GM19438 (cell line): ENCODE data around the gene MTA2.
"Not testable (repeated sequence)": the region's sequence is repeated elsewhere in the genome, so short reads cannot be mapped to it uniquely, and the experiment has no call there.

Experiments used
- ATAC-seq: cut with Tn5 transposase; IDR thresholded peaks from one replicate; pipeline ENCODE4 v1.9.1; 2021; ENCODE audit warnings: low read depth; ENCODE audit not compliant: unreplicated experiment

The MTA2 gene

GRCh38 chr11:62601372-62602140 lies at the start of gene MTA2:
MTA2 (minus strand) TSS chr11:62601865; CDS start chr11:62601450, 415 bp downstream.
- ATAC-seq: peak; percentile 72

DNA sequence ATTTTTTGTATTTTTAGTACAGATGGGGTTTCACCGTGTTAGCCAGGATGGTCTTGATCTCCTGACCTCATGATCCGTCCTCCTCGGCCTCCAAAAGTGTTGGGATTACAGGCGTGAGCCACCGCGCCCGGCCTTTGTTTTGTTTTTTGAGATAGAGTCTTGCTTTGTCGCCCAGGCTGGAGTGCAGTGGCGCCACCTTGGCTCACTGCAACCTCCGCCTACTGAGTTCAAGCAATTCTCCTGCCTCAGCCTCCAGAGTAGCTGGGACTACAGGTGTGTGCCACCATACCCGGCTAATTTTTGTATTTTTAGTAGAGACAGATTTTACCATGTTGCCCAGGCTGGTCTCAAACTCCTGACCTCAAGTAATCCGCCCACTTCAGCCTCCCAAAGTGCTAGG lies 48.6 kb upstream of the MTA2 start:
- not testable (repeated sequence) for ATAC-seq

DNA sequence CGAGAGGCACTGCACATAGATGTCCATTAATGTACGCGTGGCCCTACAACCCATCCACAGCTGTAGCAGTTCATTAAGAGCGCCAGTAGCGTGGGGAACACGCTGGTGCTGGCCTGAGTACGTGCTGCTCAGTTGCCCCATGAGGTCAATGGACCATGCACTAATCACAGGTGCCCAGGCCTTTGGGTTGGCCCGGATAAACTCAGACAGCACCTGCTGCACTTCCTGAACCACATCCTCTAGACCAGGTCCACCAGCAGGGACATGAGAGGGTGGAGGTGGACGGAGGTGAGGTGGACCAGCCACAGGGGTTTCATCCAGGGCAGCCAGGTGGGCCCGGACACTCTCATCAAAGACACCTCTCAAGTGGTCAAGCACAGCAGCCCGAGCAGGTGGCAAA lies 47.8 kb upstream of the MTA2 start:
- no peak for ATAC-seq

DNA sequence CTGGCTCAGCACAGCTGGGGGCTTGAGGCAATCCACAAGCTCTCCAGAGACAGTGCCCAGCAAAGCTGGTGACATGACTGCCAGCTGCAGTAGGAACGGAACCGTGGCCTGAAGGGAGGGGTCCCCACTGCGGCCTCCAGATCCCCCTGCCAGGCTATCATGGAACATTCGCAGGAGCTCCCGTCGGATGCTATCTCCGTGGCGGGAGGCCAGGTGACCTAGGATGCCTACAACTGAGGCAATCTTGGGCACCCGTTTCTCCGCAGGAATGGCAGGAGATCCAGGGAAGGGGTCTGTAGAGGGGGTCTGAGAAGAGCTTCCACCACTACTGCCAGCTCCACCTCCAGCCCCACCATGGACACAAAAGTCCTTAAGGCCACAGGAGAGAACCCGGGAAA lies 47.3 kb upstream of the MTA2 start:
- no peak for ATAC-seq

DNA sequence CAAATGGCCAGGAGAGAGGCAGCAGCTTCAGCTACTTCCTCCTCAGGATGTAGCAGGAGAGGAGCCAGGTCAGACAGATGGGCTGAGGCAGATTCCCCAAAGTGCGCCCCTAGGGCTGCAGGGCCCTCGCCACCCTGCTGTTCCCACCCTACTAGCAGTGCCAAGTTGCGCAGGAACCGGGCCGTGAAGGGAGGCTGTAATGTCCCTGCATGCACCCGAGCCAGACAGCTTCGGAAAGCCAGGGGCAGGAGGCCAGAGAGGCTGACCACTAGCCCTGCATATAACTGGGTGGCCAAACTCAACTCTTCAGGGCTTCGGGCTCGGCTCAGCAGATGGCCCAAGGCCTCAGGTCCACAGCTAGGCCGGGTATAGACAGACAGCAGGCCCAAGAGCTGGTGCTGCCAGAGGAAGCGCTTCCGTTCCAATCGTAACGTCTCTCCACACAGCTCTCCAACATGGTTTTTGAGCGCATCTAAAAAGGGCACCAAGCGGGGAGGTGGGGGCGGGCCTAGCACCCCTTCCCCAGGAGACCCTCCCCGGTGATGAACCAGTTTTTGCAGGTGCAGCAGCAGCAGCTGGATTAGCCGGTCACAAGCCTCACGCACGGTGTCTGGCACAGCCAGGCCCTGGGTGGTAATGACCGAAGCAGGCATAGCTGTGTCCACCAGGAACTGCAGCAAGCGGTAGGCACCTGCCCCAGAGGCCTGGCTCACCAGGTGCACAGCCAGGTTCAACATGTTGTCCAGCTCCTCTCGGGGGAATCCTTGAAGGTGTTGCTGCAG lies 46.7 kb upstream of the MTA2 start:
- ATAC-seq: no peak

GRCh38 chr11:62647609-62648005 lies 45.9 kb upstream of the MTA2 start:
- no peak for ATAC-seq

- no peak for ATAC-seq
These were observed 45.4 kb upstream of the MTA2 start for GRCh38 chr11:62646825-62647608.

DNA sequence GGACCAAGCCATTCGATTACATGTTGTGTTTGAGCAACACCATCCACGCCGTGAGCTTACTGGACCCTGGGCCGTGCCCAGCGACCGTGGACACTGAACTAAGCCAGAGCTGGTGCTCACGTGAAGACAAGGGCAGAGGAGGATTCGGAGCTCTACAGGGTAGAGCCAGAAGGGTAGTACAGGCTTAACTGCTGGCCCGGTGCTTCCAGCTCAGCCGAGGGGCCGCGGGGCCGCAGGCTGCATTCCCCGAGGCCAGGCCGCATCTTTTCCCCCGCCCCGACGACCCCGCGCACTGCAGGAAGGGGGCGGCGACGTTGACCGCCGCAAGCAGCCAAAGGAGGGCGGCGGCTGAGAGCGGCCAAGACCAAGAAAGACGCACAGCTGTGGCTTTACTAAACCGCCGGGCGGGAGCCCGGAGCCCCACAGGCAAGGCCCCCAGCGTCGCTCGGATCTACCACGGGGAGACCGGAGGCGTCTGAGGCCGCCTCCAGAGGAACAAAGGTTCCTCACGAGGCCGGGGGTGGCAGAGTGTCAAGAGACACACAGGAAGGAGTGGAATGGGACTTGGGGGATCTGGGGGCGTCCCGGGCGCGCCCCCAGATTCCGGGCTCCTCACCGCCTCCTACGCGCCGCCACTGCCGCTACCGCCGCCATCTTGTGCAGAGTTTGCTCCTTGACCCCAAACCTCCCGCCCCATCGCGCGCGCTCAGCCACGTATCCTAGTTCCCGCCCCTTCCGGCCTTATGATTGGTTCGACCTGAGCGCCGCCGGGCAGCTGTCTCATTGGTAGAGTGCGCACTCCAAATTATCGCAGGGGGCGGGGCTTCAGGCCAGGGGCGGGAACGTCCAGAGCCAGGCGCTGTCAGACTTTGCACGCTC lies 44.5 kb upstream of the MTA2 start, which contains the start of gene GANAB:
GANAB (minus strand) TSS at position 668 of the 879 bp plus-strand sequence; CDS start at position 654, 14 bp downstream.
- peak; percentile 86 for ATAC-seq

DNA sequence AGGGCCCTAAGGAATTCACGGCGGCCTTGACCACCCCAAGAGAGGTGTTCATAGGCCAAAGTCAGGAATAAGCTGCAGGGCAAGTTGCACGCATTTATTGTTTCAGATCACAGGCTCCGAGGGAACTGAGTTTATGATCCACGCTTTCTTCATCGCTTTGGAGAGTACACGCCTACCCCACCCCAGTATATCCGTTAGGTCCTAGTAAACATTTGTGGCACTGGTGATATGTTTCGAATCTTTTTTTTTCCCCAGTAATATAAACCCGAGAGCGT lies 43.9 kb upstream of the MTA2 start:
- ATAC-seq: no peak

GRCh38 chr11:62644220-62644619 lies 42.6 kb upstream of the MTA2 start:
- ATAC-seq: no peak

DNA sequence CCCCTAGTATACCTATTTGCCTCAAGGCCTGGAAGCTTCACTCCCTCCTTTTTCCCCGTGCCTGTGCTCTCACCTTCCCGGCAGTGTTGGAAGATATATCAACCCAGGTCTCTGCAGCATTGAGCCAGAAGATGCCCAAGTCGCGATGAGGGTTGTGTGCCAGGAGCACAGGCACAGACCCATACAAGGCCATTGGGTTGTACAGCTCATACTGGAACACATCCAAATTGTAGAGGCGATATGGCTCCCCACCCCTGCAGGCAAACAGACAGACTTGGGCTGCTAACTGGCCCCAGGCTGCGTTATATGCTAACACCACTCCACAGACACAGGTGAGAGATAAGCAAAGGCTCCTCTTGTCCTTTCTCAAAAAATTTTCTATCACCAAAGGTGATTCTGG lies 30.8 kb upstream of the MTA2 start:
- ATAC-seq: no peak

- ATAC-seq: no peak
These were observed 26.0 kb upstream of the MTA2 start for GRCh38 chr11:62627713-62628112.

DNA sequence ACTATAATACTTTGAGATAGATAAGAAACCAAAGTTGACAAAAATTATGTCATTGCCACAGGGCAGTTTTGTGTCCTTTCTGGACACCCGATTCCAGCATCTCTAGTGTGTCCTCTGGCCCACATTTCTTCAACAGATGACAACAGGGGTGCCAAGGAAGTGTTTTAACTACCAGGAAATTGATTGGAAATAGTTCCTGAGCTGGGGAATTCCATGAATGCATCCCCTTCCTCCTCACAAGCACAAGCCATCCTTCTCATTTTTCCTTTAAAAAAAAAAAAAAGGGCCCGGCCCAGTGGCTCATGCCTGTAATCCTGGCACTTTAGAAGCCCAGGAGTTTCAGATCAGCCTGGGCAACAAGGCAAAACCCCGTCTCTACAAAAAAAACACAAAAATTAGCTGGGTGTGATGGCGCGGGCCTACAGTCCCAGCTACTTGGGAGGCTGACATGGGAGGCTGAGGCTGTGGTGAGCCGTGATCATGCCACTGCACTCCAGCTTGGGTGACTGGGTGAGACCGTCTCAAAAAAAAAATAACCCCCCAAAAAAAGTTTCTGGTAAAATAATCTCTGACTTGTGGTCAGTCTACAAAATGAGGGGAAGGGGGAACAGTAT lies 20.9 kb upstream of the MTA2 start:
- no peak for ATAC-seq

DNA sequence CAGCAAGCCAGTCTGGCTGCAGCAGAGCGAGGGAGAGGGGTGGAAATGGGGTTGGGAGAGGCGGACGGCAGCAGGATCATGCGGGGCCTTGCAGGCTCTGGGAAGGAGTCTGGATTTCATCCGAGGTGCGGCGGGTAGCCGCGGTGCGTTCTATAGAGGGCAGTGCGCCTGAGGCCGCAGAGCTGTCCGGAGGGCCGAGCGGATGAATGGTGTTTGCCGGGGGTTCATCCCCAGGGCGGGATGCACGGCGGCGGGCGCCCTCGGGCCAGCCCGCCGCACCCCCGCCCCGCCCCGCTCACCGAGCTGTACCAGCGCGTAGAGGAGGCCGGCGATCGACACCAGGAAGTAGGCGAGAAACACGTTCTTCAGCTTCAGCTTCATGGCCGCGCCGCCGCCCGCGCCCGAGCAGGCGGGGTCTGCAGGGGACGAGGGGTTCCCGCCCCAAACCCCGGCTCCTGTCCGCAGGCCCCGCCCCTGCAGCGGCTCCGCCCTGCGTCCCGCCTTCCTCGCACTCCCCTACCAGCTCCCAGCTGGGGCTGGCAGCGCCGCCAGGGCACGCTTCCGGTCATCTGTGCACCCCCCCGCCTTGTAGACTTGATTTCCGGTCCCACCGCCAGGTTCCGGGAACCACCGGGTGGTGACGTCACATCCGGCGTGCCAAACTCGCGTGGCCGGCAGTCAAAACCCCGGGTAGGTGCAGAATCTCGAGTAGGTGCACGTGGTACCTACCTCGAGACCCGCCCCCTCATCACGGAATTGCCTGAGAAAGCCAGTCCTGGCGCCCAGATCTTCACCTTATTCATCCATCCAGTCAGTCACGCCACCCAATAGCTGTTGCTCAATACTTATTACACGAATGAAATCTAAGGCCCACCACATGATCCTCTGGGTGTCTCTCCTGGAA lies 20.2 kb upstream of the MTA2 start, which contains the start of gene B3GAT3:
B3GAT3 (minus strand) TSS at position 420 of the 904 bp plus-strand sequence; CDS start at position 381, 39 bp downstream.
- ATAC-seq: peak; percentile 88

GRCh38 chr11:62621027-62621566 lies 19.4 kb upstream of the MTA2 start:
- ATAC-seq: no peak

DNA sequence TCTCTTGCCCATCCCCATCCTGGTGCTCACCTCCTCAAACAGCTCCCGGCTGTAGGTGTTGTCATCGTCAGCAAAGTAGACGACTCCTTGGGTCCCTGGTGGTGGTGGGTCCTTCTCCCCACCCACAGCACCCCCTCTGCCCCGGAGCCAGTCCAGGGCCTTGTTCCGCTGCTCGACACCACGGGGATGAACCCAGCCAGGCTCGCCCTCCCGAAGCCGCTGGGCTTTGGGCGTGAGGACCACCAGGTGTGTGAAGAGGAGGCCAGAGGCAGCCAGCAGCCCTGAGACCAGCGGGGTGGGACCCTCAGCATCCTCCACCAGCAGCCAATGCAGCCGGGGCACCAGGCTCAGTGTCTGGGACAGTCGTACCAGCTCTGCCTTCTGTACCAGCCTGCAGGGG lies 15.3 kb upstream of the MTA2 start:
- ATAC-seq: not testable (repeated sequence)

- ATAC-seq: no peak
These were observed 13.9 kb upstream of the MTA2 start for GRCh38 chr11:62615521-62615920.

DNA sequence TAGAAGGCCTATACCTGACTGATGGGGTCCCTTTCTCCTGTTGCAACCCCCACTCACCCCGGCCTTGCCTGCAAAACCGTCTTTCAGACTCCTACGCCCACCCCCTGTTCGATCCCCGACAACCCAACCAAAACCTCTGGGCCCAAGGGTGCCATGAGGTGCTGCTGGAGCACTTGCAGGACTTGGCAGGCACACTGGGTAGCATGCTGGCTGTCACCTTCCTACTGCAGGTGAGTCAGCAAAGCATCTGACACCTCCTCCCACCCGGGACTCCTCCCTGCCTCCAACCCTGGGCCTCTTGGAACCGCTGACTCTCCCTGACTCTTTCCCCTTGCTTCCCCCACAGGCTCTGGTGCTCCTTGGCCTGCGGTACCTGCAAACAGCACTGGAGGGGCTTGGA lies 12.6 kb upstream of the MTA2 start:
- no peak for ATAC-seq
